ENCODE measurements around the gene PREX1.

Gene PREX1

GRCh38 chr20:48744515-48744914 is 83.3 kb downstream of the PREX1 start:
- no peak for DNase-seq (ENCODE audit: low spot score)
- no peak for TF ChIP-seq CTCF (IDR thresholded peaks at IDR 0.05; ENCODE audit: extremely low read depth, missing control alignments)

- DNase-seq (ENCODE audit: low spot score), result no peak
- TF ChIP-seq CTCF (IDR thresholded peaks at IDR 0.05; ENCODE audit: extremely low read depth, missing control alignments), result no peak
Observed at GRCh38 chr20:48743807-48744206, 84.0 kb downstream of the PREX1 start.

- DNase-seq (ENCODE audit: low spot score), result no peak
- TF ChIP-seq CTCF (IDR thresholded peaks at IDR 0.05; ENCODE audit: extremely low read depth, missing control alignments), result no peak
Observed at GRCh38 chr20:48742912-48743680, 84.7 kb downstream of the PREX1 start.

- no peak for DNase-seq (ENCODE audit: low spot score)
- no peak for TF ChIP-seq CTCF (IDR thresholded peaks at IDR 0.05; ENCODE audit: extremely low read depth, missing control alignments)
Observed at GRCh38 chr20:48742233-48742632, 85.6 kb downstream of the PREX1 start.

GRCh38 chr20:48741669-48742068 is 86.1 kb downstream of the PREX1 start:
- no peak for DNase-seq (ENCODE audit: low spot score)
- no peak for TF ChIP-seq CTCF (IDR thresholded peaks at IDR 0.05; ENCODE audit: extremely low read depth, missing control alignments)

- DNase-seq (ENCODE audit: low spot score), result peak; percentile 65
- no peak for TF ChIP-seq CTCF (IDR thresholded peaks at IDR 0.05; ENCODE audit: extremely low read depth, missing control alignments)
Observed at GRCh38 chr20:48740712-48741111, 87.1 kb downstream of the PREX1 start.

- TF ChIP-seq CTCF (IDR thresholded peaks at IDR 0.05; ENCODE audit: extremely low read depth, missing control alignments), result no peak
Observed at GRCh38 chr20:48740292-48740649, 87.5 kb downstream of the PREX1 start.

More at GRCh38 chr20:48740292-48740649, 87.5 kb downstream of the PREX1 start:
- no peak for DNase-seq (ENCODE audit: low spot score)

Data from GM20000 (cell line).